ENCODE data around the gene MAT1A. TPM values are rescaled to one million over a fixed set of nuclear protein-coding genes. Genes with fewer than 3 reads are reported as not detected.
A peak's percentile ranks its signal among the peaks of the same experiment; 100 is the strongest.
"Not testable (repeated sequence)": the region's sequence is repeated elsewhere in the genome, so short reads cannot be mapped to it uniquely, and the experiment has no call there.

The MAT1A gene
- total and polyA plus RNA-seq, 2 experiments from 2014 or later, result 0.97 to 8.0 TPM

DNA sequence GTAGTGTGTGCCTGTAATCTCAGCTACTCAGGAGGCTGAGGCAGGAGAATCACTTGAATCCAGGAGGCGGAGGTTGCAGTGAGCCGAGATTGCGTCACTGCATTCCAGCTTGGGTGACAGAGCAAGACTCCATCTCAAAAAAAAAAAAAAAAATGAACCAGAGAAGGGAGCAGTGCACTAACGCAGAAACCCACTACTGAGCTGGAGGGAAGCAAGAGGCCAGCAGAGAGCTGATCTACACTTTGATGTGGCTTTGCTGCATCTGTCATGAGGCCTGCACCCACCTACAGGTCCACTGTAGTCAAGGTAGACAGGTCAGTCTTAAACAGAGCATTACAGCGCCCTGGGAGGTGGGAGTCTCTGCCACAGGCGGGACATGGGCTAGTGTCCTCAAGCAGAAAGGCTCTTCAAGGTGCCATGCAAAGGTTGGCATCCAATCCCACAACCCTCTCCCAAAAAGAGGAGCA lies 30.0 kb downstream of the MAT1A start (continued):
- TF ChIP-seq, protein P1, sequence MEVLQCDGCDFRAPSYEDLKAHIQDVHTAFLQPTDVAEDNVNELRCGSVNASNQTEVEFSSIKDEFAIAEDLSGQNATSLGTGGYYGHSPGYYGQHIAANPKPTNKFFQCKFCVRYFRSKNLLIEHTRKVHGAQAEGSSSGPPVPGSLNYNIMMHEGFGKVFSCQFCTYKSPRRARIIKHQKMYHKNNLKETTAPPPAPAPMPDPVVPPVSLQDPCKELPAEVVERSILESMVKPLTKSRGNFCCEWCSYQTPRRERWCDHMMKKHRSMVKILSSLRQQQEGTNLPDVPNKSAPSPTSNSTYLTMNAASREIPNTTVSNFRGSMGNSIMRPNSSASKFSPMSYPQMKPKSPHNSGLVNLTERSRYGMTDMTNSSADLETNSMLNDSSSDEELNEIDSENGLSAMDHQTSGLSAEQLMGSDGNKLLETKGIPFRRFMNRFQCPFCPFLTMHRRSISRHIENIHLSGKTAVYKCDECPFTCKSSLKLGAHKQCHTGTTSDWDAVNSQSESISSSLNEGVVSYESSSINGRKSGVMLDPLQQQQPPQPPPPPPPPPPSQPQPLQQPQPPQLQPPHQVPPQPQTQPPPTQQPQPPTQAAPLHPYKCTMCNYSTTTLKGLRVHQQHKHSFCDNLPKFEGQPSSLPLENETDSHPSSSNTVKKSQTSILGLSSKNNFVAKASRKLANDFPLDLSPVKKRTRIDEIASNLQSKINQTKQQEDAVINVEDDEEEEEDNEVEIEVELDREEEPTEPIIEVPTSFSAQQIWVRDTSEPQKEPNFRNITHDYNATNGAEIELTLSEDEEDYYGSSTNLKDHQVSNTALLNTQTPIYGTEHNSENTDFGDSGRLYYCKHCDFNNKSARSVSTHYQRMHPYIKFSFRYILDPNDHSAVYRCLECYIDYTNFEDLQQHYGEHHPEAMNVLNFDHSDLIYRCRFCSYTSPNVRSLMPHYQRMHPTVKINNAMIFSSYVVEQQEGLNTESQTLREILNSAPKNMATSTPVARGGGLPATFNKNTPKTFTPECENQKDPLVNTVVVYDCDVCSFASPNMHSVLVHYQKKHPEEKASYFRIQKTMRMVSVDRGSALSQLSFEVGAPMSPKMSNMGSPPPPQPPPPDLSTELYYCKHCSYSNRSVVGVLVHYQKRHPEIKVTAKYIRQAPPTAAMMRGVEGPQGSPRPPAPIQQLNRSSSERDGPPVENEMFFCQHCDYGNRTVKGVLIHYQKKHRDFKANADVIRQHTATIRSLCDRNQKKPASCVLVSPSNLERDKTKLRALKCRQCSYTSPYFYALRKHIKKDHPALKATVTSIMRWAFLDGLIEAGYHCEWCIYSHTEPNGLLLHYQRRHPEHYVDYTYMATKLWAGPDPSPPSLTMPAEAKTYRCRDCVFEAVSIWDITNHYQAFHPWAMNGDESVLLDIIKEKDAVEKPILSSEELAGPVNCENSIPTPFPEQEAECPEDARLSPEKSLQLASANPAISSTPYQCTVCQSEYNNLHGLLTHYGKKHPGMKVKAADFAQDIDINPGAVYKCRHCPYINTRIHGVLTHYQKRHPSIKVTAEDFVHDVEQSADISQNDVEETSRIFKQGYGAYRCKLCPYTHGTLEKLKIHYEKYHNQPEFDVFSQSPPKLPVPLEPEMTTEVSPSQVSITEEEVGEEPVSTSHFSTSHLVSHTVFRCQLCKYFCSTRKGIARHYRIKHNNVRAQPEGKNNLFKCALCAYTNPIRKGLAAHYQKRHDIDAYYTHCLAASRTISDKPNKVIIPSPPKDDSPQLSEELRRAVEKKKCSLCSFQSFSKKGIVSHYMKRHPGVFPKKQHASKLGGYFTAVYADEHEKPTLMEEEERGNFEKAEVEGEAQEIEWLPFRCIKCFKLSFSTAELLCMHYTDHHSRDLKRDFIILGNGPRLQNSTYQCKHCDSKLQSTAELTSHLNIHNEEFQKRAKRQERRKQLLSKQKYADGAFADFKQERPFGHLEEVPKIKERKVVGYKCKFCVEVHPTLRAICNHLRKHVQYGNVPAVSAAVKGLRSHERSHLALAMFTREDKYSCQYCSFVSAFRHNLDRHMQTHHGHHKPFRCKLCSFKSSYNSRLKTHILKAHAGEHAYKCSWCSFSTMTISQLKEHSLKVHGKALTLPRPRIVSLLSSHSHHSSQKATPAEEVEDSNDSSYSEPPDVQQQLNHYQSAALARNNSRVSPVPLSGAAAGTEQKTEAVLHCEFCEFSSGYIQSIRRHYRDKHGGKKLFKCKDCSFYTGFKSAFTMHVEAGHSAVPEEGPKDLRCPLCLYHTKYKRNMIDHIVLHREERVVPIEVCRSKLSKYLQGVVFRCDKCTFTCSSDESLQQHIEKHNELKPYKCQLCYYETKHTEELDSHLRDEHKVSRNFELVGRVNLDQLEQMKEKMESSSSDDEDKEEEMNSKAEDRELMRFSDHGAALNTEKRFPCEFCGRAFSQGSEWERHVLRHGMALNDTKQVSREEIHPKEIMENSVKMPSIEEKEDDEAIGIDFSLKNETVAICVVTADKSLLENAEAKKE (CRISPR knock-in tag; IDR thresholded peaks at IDR 0.05), result no peak
- TF ChIP-seq STAT1 (IDR thresholded peaks at IDR 0.05; ENCODE audit: unreplicated experiment) (no peak), NANOG (IDR thresholded peaks at IDR 0.05; ENCODE audit: borderline replicate concordance) (no peak), JUNB (IDR thresholded peaks at IDR 0.05; ENCODE audit: unreplicated experiment) (no peak)

- H2AFZ ChIP-seq, result peak overlapping the region; percentile 97; the same call in 1 of the 2 replicates
- H3K27ac Mint-ChIP-seq; H3K4me3 Mint-ChIP-seq; H3K4me2 ChIP-seq; H4K20me1 ChIP-seq (replicated peaks; ENCODE audit: insufficient read depth); H3K9me2 ChIP-seq (ENCODE audit: insufficient read depth); H3K36me3 Mint-ChIP-seq (ENCODE audit: low read depth); H3K36me3 ChIP-seq (ENCODE audit: insufficient read depth); H3K4me3 ChIP-seq; H3K4me1 ChIP-seq (ENCODE audit: insufficient read depth); H3K27ac ChIP-seq (ENCODE audit: low read depth); H3K4me1 Mint-ChIP-seq; H3F3A ChIP-seq (replicated peaks; ENCODE audit: low read depth); H3K79me2 ChIP-seq (replicated peaks; ENCODE audit: insufficient read depth); H3K27me3 Mint-ChIP-seq (ENCODE audit: insufficient read depth, low read depth, poor library complexity); H3K27me3 ChIP-seq (ENCODE audit: insufficient read depth); H3K9me3 Mint-ChIP-seq: not testable (repeated sequence)
- ATAC-seq (peak; percentile 97), DNase-seq (ENCODE audit: low spot score) (peak; percentile 80)
- TF ChIP-seq, protein P2, sequence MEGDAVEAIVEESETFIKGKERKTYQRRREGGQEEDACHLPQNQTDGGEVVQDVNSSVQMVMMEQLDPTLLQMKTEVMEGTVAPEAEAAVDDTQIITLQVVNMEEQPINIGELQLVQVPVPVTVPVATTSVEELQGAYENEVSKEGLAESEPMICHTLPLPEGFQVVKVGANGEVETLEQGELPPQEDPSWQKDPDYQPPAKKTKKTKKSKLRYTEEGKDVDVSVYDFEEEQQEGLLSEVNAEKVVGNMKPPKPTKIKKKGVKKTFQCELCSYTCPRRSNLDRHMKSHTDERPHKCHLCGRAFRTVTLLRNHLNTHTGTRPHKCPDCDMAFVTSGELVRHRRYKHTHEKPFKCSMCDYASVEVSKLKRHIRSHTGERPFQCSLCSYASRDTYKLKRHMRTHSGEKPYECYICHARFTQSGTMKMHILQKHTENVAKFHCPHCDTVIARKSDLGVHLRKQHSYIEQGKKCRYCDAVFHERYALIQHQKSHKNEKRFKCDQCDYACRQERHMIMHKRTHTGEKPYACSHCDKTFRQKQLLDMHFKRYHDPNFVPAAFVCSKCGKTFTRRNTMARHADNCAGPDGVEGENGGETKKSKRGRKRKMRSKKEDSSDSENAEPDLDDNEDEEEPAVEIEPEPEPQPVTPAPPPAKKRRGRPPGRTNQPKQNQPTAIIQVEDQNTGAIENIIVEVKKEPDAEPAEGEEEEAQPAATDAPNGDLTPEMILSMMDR (conservative IDR thresholded peaks at IDR 0.05; ENCODE audit: low read depth in 2 of 2), result peak in 1 of 2 experiments; percentile 77; a peak in 2 of 4 replicates
Observed at GRCh38 chr10:80256798-80257197, 32.7 kb downstream of the MAT1A start.

- not testable (repeated sequence) for DNase-seq (ENCODE audit: low spot score); H3K36me3 Mint-ChIP-seq (ENCODE audit: low read depth); H3K4me3 ChIP-seq; H3K4me1 Mint-ChIP-seq; H3F3A ChIP-seq (replicated peaks; ENCODE audit: low read depth); H2AFZ ChIP-seq; H3K27ac Mint-ChIP-seq; H4K20me1 ChIP-seq (replicated peaks; ENCODE audit: insufficient read depth); H3K9me2 ChIP-seq (ENCODE audit: insufficient read depth); ATAC-seq; H3K27ac ChIP-seq (ENCODE audit: low read depth); H3K27me3 Mint-ChIP-seq (ENCODE audit: insufficient read depth, low read depth, poor library complexity); H3K36me3 ChIP-seq (ENCODE audit: insufficient read depth); H3K4me2 ChIP-seq; H3K4me1 ChIP-seq (ENCODE audit: insufficient read depth); H3K4me3 Mint-ChIP-seq; H3K79me2 ChIP-seq (replicated peaks; ENCODE audit: insufficient read depth); H3K9me3 Mint-ChIP-seq; H3K27me3 ChIP-seq (ENCODE audit: insufficient read depth)
Observed at GRCh38 chr10:80254726-80255125, 34.7 kb downstream of the MAT1A start.

DNA sequence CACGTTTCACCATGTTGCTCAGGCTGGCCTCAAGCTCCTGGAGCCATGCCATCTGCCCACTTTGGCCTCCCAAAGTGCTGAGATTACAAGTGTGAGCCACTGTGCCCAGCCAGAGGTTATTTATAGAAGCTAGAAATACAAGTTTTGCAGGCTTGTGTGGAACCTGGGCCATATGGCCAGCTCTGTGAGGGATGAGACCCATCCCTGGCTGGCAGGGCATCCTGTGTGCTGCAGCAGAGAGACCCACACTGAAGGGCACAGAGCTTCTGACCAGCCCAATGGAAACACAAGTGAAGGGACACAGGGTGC lies 35.5 kb downstream of the MAT1A start:
- H3K27me3 ChIP-seq (ENCODE audit: insufficient read depth); H3F3A ChIP-seq (replicated peaks; ENCODE audit: low read depth); H3K4me1 ChIP-seq (ENCODE audit: insufficient read depth); H3K9me2 ChIP-seq (ENCODE audit: insufficient read depth); H3K4me2 ChIP-seq; H3K4me1 Mint-ChIP-seq; H3K4me3 Mint-ChIP-seq; H3K27me3 Mint-ChIP-seq (ENCODE audit: insufficient read depth, low read depth, poor library complexity); H2AFZ ChIP-seq; H3K9me3 Mint-ChIP-seq; ATAC-seq; H3K79me2 ChIP-seq (replicated peaks; ENCODE audit: insufficient read depth); H3K27ac ChIP-seq (ENCODE audit: low read depth); H3K36me3 ChIP-seq (ENCODE audit: insufficient read depth); H3K36me3 Mint-ChIP-seq (ENCODE audit: low read depth); H4K20me1 ChIP-seq (replicated peaks; ENCODE audit: insufficient read depth); H3K4me3 ChIP-seq; H3K27ac Mint-ChIP-seq; DNase-seq (ENCODE audit: low spot score): not testable (repeated sequence)
